ENCODE results near the gene PRKCA. TPM values are rescaled to one million over a fixed set of nuclear protein-coding genes. Genes with fewer than 3 reads are reported as not detected.

PRKCA gene
- total and polyA plus RNA-seq, 9 of the 15 experiments (the other 6 are each of a cell fraction or from before 2014, with no cell fraction given), result 3.2 to 33.0 (median 17.8) TPM

- ChIA-PET POLR2A (interaction anchor here (0.6 to 1.3 kb wide), 2 partner anchors 88 to 107 kb away, joined by 3 read pairs; no protein-coding TSS in a partner anchor), CTCF (ENCODE audit: low intra/inter-chr PET ratio) (no interaction called here)
- Histone ChIP-seq H3K27ac (ENCODE audit: extremely low read depth, low read depth, low read length) (no peak overlapping the region), H3K9me3 (replicated peaks; ENCODE audit: control insufficient read depth, insufficient read depth, low read depth, low read length) (no peaks in the 10 kb centered on the region), H3K4me1 (replicated peaks in 1 of 2; ENCODE audit: control insufficient read depth in 2 of 2, insufficient read depth in 2 of 2, low read length in 2 of 2) (no peaks in the 10 kb centered on the region), H4K20me1 (replicated peaks; ENCODE audit: control insufficient read depth, insufficient read depth, low read length) (no peaks in the 10 kb centered on the region), H3K9ac (ENCODE audit: insufficient read depth in 1 of 2, low read depth in 2 of 2, low read length in 2 of 2) (no peak overlapping the region), H3K4me2 (ENCODE audit: insufficient read depth, low read length) (no peak overlapping the region), H3K9me1 (ENCODE audit: control insufficient read depth, insufficient read depth, low read length) (no peaks in the 10 kb centered on the region), H3K36me3 (ENCODE audit: control insufficient read depth, insufficient read depth, low read length) (no peaks in the 10 kb centered on the region), H2AFZ (ENCODE audit: low read depth, low read length) (no peak overlapping the region), H3K79me2 (ENCODE audit: control insufficient read depth, insufficient read depth, low read length) (peaks cover 4% of the 10 kb centered on the region; the same call in 1 of the 3 replicates), H3K27me3 (ENCODE audit: control insufficient read depth in 2 of 2, insufficient read depth in 2 of 2, low read length in 2 of 2) (no peaks in the 10 kb centered on the region), H3K4me3 (no peak overlapping the region)
- in situ Hi-C loops (cut with MboI), result no loop called here
- ATAC-seq (no peak), DNase-seq (ENCODE audit: extremely low read depth in 1 of 4, low spot score in 3 of 4) (no peak), FAIRE-seq (no peak)
- WGBS (ENCODE audit: insufficient coverage, low coverage, missing lambda C conversion rate), result 87% methylated on average over 7 of the region's 7 CpGs
- TF ChIP-seq ZFP30 (CRISPR knock-in tag; IDR thresholded peaks at IDR 0.05; ENCODE audit: borderline replicate concordance), result no peak
- no peak for TF ChIP-seq CHD1 (IDR thresholded peaks at IDR 0.05; ENCODE audit: low read length)
- no peak for TF ChIP-seq DACH1 (IDR thresholded peaks at IDR 0.05; ENCODE audit: partially characterized antibody)
- intact Hi-C loops (cut with micrococcal nuclease), result no loop called here
- no TSS peak for BruUV-seq (replicated peaks)
These were observed 90.5 kb downstream of the PRKCA start for GRCh38 chr17:66392783-66393437.

- FAIRE-seq (no peak), ATAC-seq (no peak), DNase-seq (ENCODE audit: extremely low read depth in 1 of 4, low spot score in 3 of 4) (no peak)
- Histone ChIP-seq H3K79me2 (ENCODE audit: control insufficient read depth, insufficient read depth, low read length) (peaks cover 8% of the 10 kb centered on the region), H3K36me3 (ENCODE audit: control insufficient read depth, insufficient read depth, low read length) (no peaks in the 10 kb centered on the region), H3K27ac (ENCODE audit: extremely low read depth, low read depth, low read length) (no peak overlapping the region), H3K4me1 (replicated peaks in 1 of 2; ENCODE audit: control insufficient read depth in 2 of 2, insufficient read depth in 2 of 2, low read length in 2 of 2) (peaks cover 0 to 1% of the 10 kb centered on the region in 2 experiments; a peak in 3 of 5 replicates), H3K4me2 (ENCODE audit: insufficient read depth, low read length) (no peak overlapping the region), H2AFZ (ENCODE audit: low read depth, low read length) (no peak overlapping the region), H4K20me1 (replicated peaks; ENCODE audit: control insufficient read depth, insufficient read depth, low read length) (peaks cover 1% of the 10 kb centered on the region; the same call in 1 of the 2 replicates), H3K27me3 (ENCODE audit: control insufficient read depth in 2 of 2, insufficient read depth in 2 of 2, low read length in 2 of 2) (no peaks in the 10 kb centered on the region), H3K4me3 (no peak overlapping the region), H3K9ac (ENCODE audit: insufficient read depth in 1 of 2, low read depth in 2 of 2, low read length in 2 of 2) (no peak overlapping the region), H3K9me3 (replicated peaks; ENCODE audit: control insufficient read depth, insufficient read depth, low read depth, low read length) (no peaks in the 10 kb centered on the region), H3K9me1 (ENCODE audit: control insufficient read depth, insufficient read depth, low read length) (no peaks in the 10 kb centered on the region)
- no TSS peak for BruUV-seq (replicated peaks)
- CTCF ChIA-PET (ENCODE audit: low intra/inter-chr PET ratio), result no interaction called here
- intact Hi-C loops (cut with micrococcal nuclease) (no loop called here), in situ Hi-C loops (cut with MboI) (no loop called here)
- POLR2A ChIA-PET, result no interaction called here
- TF ChIP-seq ZNF655 (CRISPR knock-in tag; IDR thresholded peaks at IDR 0.05) (no peak), ZNF134 (CRISPR knock-in tag; conservative IDR thresholded peaks at IDR 0.05) (no peak), IRF9 (tag; IDR thresholded peaks at IDR 0.05) (no peak), HES1 (IDR thresholded peaks at IDR 0.05; ENCODE audit: low read depth) (no peak), ZNF639 (CRISPR knock-in tag; conservative IDR thresholded peaks at IDR 0.05 in 1 of 2, IDR thresholded peaks at IDR 0.05 in 1 of 2) (no peak), HSF4 (CRISPR knock-in tag; IDR thresholded peaks at IDR 0.05; ENCODE audit: borderline replicate concordance) (no peak), SIRT6 (IDR thresholded peaks at IDR 0.05; ENCODE audit: low read depth, low read length) (no peak), ETV5 (CRISPR knock-in tag; IDR thresholded peaks at IDR 0.05; ENCODE audit: low read depth) (no peak)
These were observed 93.5 kb downstream of the PRKCA start for GRCh38 chr17:66395961-66396360.

Measured in K562 (cell line).